NCI-H1092 (cell line): ENCODE measurements around the gene NKD1.
"Not testable (repeated sequence)": the region's sequence is repeated elsewhere in the genome, so short reads cannot be mapped to it uniquely, and the experiment has no call there.

Experiments
- DNase-seq: peaks from one replicate; lab custom pipeline; 2025; lab: John Stamatoyannopoulos, UW

NKD1 gene

DNA sequence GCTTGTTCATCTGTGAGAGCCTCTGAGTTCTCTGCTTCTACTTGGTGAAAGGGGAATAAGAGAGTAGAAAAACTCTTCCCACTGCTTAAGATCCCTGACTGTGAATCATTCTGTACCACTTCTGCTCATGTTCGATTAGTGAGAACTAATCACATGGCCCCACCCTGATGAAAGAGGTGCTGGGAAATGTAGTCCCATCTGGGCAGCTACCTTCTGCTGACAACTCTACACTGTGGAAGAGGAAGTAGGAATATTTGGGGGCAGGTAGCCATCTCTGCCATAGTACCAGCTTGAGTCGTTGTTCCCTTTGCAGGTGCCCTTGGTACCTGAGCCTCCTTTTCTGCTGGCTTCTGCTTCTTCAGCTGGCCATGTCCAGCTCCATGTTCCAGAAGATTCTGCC, 29.9 kb downstream of the NKD1 start:
- DNase-seq, result no peak

DNA sequence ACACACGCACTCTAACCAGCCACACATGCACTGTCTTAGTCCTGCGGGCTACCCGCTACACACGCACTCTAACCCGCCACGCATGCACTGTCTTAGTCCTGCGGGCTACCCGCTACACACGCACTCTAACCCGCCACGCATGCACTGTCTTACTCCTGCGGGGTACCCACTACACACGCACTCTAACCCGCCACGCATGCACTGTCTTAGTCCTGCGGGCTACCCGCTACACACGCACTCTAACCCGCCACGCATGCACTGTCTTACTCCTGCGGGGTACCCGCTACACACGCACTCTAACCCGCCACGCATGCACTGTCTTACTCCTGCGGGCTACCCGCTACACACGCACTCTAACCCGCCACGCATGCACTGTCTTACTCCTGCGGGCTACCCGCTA, 31.2 kb downstream of the NKD1 start:
- not testable (repeated sequence) for DNase-seq

DNA sequence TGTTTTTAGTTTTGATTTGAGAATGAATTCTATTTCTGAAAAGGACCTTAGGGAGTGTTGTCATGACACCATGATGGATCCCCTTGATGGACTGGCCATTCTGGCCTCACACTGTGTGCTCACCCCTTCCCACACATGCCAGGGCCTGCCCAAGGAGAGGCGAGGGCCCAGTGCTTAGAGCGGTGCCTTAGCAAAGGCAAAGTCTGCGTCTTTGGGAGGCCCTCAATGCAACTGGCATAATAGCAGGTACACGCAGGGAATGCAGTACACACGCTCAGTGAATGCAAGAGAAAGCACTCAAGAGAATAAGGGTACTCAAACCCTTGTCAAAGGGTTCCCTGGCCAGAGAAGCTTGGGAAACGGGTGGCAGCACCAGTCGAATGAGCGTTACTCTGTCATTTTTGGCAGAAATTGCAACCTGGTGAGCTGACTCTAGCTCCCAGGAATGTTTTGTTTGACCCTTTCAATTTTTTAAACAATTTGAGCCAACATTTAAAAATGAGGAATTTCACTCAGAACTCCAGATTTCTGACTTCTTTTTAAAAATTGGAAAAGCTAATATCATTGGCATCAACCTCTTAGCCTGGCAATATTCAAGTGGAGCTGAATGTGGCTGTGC, 32.1 kb downstream of the NKD1 start:
- no peak for DNase-seq

DNA sequence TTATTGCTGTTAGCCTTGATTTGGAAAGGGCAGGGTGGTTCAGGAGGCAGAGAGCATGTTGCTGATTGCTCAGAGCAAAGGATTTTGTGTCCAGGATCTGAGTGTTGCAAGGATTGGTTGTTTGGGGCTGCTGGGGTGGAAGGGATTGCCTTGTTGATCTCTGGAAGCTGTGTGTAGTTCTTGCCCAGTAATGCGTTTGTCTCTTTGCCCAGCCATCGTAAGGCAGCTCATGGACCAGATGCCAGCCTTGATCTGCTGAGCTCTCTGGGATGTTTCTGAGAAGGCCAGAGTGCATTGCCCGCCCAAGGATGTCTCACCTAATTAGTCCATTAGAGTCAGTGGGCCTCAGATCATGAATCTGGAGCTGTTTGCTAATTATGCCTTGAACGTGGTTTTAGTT, 33.6 kb downstream of the NKD1 start:
- DNase-seq, result no peak

DNA sequence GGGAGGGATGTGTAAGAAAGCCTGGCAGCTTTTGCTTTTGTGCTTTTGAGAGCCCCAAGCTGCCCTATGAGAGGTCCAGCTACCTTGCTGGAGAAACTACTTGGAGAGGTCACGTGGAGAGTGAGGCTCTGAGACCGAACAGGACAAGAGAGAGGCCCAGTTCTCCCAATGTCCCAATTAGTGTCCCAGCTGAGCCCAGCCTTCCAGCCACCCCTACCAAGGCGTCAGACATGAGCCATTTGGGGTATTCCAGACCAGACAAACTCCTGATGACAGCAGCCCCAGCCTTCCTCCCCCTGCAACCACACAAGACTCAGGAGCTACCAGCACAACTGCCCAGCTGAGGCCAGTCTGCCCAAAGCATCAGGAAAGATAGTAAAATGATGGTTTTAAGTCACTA, 35.0 kb downstream of the NKD1 start:
- no peak for DNase-seq

DNA sequence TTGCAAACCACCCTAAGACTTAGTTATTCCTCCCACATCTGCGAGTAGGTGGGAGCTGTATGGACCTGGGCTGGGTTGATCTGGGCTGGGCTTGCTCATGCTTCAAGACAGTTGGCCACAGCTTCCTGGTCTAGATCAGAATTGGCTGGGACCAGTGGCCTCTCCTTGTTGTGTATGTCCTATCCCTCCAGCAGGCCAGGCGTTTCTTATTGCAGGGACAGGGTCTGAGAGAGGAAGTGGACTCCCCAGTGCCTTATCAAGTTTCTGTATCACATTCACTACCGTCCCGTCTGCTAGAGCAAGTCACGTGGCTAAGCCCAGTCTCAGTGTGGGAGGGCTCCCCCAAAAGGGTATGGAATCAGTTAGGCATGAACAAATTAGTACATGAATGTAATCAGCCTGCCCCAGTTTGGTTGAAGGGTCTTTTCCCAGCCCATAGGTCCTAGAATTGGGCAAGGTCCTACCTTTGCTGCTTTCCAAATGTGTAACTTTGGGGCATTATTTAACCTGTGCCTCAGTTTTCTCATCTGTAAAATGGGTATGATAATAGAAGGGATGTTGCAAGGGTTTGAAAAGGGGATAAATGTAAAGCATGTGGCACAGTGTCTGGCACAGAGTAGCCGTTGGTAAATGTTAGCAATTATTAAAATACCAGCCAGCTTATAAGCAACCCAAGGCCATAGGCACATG, 36.0 kb downstream of the NKD1 start:
- no peak for DNase-seq

DNA sequence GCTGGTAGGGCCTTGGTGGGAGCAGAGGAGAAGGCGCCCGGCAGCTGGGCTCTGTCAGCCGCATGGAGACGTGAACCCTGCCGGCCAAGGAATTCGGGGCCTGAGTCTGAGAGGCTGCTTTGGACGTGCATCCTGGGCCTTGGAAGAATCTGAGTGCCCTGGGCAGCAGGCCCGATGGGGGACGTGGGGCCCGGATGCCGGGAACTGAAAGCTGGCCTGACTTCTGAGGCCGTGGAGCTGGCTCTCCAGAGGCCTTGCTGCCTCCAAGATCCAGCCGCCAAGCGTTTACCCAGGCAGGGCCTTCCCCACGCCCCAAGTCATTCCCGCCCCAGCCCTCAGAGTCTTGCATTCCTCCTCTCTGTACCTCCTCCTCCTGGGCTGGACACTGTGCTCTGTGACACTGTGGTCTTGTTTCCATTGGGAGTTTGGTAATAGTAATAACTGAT, 37.2 kb downstream of the NKD1 start:
- no peak for DNase-seq

DNA sequence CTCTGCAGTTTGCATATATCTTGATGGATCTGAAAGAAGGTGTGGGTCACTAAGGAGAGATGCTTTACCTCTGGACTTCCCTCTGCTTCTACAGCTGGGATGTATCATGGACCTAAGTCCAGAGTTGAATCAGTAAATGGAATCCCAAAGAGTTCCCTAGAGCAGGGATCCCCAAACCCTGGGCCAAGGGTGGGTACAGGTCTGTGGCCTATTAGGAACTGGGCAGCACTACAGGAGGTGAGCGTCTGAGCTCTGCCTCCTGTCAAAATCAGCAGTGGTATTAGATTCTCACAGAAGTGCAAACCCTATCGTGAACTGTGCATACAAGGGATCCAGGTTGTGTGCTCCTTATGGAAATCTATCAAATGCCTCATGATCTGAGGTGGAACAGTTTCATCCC, 39.3 kb downstream of the NKD1 start:
- no peak for DNase-seq

DNA sequence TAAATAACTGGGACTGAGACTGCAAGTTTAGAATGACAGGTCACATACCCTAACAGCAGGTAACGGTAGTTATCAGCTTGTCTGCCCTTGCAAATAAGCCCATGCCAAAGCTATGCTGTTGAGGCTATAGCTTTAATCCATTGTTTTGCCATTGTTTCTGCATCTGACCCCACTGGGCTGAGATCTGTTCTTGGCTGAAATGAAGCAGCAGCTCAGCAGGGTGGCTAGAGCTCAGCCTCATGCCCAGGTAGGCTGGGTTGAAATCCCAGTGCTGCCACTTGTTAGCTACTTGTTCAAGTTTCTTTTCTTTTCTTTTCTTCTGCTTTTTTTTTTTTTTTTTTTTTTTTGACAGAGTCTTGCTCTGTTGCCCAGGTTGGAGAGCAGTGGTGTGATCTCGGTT, 40.1 kb downstream of the NKD1 start:
- no peak for DNase-seq

DNA sequence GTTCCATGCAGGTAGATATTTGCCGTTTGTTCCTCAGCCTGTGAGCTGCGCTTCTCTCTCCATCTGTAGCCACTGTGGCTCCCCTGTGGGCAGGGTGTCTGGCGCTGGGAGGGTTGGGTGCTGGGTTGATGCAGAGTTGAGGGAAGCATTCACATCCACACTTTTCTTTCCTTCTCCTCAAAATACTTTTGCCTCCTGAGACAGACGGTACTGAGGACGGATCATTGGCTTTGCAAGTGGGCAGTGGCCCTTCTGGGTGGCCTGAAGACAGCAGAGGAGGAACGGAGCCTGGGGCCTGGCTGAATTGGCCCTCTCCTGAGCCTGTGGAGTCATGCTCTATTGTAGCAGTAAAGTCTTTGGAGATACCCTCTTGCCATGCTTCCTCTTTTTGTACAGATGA, 43.0 kb downstream of the NKD1 start:
- DNase-seq, result no peak

DNA sequence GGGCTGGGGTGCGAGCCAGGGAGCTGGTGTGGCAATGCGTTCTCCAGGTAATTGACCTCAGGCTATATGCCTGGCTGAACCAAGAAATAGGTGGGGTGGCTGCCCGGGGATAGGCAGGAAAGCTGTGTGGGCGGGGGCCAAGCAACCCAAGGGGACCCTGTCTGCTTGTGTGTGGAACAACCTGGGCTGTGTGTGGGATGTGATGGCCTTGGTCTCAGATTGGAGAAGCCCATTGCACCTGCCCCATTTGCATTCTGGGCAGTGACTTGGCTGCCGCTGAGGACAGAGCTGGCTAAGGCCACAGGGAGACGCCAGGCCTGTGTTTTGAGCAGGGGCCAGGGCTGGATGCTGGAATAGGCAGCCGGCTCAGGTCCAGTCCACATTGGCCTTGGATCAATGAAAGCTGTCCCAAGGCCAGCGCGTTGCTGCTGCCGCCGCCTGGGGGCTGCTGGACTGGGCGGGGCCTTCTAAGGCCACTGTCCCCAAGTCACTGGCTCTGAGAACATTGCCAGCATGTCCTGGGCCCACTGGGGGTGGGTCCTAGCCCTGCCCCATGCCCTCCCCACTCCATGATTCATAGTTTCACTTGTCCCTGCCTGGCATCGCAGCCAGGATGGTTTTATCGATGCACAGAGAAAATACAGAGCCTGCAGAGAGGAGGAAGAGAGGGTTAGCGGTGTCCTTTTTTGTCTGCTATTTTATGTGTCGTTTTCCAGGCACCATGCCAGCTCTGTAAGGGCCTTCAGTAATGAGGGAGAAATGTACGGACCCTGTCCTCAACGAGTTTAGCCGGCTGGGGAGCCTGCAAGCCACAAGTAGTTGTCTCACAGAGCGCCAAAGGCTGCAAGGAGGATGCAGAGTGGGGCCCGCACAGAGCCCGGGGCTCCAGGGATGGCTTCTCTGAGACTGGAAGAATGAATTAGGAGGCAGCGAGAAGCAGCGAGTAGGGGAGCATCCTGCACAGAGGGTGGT, 43.9 kb downstream of the NKD1 start:
- peak; percentile 66 for DNase-seq

DNA sequence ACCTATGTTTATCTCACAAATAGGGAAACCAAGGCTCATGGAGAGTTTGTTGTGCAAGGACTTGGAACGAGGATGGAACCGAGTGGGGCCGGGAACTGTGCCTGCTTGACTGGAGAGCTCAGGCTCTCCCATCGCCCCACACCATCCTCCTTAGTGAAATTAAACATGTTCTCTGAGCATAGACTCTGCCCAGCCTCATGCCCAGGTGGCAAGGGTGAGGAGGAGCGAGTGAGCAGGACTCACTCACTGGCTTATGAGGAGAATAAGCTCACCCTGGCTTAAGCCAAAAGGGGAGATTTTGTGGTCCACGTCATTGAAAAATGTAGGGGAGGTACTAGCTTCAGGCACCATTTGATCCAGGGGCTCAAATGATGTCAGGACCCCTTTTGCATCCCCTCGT, 44.8 kb downstream of the NKD1 start:
- DNase-seq, result no peak

DNA sequence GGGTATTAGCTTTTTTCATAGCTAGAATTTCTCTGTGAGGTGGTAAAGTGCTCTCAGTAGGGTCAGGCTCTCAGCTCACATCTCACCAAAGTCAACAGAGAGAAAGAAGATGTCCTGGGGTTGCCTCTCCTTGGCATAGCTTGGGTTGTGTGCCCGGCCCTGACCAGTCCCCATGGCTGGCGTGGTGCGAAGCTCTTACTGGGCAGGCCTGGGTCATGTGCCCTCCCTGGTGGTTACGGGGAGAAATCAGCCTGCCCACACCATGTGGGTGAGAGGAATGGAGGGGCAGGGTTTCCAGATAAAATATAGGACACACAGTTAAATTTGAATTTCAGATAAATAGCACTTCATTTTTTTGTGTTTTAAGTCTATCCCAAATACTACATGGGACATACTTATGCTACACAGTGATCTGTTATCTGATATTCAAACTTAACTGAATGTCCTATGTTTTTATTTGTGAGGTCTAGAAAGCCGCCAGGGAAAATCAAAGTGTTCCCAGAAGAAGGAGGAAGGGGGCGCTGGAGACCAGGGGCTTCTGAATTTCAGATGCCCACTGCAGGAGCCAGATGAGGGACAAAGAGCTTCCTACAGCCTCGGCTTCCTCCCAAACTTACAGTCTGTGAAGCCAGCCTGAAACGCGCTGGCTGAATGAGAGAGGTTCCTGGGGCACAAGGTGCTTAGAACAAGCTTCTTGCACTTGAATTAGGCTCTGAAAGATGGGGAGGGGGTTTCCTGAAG, 45.4 kb downstream of the NKD1 start:
- DNase-seq, result no peak

DNA sequence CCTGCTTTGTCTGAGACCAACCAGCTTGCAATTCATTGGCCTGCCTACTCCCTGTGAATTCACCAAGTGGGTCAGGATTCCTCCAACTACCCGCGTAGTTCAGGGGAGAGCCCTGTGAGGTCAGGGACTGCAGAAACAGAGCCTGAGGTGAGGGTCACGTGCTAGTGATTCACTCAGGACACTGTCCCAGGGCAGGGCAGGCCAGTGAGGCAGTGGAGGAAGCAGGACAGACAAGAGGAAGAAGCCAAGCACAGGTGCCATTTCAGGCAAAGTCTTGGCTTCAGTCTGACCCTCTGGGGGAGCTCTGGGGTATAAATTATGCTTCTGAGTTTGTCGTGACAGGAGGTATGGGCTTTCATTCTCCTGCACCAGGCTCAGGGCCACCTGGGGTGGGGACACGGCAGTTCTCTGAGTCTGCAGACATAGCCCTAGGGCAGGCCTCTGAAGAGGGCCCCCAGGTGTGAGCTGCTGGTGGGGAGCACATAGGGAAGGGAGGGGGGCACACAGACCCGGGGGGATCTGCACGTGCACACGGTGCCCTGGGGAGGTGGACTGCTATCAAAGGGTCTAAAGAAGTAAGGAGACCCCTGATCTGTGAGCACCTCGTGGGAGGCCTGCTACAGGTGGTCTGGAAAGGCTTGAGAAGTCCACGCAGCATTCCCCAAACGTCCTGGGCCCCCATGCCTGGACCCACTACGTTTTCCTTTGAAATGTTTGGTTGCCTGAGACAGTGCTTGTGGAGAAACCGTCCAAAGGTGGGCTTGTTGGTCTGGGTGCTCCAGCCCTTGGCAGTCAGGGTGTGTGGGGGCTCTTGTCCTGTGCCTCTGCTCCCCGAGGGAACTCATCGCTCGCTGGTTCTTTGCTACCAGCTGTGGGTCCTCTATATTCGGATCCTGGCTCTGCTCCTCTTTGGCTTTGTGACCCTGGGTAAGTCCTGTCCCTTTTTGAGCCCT, 46.4 kb downstream of the NKD1 start:
- DNase-seq, result no peak

DNA sequence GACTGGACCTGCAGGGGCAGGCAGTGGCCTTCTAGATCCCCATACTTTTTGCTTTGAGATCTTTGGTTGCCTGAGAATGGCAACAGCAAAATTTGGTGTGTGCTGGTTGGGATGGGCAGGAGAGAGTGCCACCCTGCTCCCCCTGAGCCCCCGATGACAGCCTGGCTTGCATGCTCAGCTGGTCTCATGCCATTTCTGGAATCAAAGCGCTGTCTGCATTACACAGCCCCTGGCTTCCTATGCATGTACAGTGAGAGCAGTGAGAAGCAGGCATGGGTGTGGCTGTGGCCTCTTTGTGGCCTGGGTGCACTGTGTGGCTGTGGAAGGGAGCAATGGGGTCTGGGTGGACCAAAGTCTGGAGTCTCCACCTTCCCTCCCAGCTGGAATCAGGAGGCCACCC, 47.7 kb downstream of the NKD1 start:
- no peak for DNase-seq

DNA sequence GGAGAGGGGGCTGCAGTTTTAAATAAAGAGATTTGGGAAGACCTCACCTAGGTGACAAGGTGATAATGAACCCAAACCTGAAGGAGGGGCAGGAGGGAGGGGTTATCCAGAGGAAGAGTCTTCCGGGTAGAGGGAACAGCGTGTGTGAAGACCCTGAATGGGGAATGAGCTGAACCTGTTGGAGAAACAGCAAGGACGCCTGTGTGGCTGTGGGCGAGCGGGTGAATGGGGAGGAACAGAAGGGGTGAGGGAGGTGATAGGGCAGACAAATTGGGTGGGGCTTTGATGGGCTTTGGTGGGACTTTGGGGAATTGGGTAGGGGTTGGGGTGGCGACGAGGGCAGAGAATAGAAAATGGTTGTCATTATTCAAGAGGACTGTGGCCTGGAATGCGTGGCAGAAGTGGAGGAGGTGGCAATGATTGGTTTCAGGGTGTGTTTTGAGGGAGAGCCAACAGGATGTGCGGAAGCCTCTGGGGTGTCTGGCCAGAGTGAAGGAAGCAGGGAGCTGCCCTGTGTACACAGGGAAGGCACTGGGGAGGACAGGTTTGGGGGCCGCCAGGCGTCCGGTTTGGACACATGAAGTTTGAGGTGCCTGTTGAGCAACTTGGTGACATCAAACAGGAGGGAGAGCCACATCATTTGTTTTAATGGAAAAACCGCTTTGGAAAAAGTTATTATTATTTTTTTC, 48.7 kb downstream of the NKD1 start:
- DNase-seq, result no peak

DNA sequence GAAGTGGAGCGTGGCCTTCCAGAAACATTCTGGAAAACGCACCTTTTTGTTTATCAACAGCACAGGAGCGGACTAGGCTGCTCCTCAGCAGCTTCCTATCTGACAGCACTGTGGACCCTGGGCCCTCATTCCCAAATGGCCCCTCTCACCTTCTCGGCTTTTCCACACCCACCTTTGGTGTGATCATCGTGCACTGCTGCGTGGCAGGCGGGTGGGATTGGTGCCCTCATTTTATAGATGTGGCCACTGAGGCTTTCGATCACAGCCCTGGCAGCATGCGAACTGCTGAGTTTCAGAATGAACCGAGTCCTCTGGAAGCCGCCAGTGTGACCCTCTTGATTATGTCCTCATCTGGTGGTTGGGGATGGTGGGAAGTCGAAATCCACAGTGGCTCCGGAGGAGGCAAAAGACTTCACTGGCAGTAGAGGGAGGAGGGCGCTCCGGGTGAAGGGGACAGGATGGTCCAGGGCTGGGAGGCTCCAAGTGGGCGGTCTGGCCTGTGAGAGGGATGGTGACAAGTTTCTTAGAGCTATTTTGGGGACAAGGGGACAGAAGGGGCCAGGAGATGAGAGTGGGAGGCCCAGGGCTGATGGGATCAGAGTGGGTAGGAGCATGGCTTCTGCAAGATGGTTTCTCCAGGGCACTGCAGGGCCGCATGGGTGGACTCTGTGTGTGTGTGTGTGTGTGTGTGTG, 49.5 kb downstream of the NKD1 start:
- DNase-seq, result no peak

DNA sequence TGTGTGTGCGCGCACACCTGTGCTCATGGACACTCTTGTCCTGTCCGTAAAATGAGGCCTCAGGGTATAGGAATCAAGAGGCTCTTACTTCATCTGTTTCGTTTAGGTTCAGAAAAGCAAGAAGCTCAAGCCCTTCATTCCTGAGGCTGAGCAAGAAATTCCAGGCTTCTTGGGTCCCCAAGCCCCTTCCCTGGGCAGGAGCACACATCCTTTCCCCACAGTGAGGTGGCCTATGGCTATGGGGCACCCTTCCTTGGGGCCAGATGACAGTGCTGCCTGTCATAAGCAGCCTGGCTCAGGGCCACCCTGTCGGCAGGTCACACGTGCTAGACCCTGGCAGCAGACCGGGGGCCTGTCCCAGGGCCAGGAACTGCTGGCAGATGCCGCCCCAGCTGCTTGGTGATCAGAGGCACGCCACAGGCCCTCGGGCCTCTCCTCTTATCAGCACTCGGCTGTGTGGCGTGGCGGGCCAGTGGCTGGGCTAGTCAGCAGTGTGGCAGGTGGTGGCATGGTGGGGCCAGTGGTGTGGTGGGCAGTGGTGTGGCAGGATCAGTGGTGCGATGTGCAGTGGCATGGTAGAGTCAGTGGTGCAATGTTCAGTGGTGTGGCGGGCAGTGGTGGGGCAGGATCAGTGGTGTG, 50.2 kb downstream of the NKD1 start:
- no peak for DNase-seq

DNA sequence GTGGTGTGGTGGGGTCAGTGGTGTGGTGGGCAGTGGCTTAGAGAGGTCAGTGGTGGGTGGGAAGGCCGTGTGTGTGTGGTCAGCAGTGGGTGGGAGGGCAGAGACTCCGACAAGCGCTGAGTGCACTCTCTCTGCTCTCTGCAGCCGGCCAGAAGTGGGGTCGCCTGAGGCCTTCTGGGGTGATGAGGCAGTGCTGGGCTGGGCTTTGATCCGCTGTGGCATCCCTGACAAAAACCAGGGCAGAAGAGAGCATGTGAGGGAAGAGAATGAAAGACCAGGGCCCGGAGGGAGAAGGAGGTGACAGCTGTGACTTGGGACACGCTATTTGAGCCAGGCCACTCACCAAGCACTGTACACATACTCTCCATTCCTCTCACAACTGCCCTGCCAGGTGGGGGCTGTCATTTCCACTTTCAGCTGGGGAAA, 50.8 kb downstream of the NKD1 start:
- no peak for DNase-seq
